Measurements from ENCODE around the gene AOPEP.

The AOPEP gene

DNA sequence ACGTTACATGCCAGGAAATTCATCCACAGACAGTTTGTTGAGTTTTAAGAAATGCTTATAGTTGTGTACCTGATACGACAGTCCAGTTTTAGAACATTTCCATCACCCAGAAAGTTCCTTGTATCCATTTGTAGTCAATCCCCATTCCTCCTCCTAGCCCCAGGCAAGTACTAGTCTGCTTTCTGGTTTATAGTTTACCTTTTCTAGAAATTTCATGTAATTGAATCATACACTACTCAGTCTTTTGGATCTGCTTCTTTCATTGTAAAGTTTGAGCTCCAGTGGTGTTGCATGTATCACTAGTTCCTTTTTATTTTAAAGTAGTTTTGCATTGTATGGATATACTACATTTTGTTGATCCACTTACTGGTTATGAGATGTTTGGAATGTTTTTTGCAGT is 291.2 kb downstream of the AOPEP start:
- TF ChIP-seq NFIC (IDR thresholded peaks at IDR 0.05) (no peak), CREB1 (IDR thresholded peaks at IDR 0.05; ENCODE audit: low read depth) (no peak), TAF1 (IDR thresholded peaks at IDR 0.05; ENCODE audit: low read depth) (no peak), EP300 (IDR thresholded peaks at IDR 0.05; ENCODE audit: borderline replicate concordance) (no peak), TEAD4 (IDR thresholded peaks at IDR 0.05) (no peak), TCF12 (IDR thresholded peaks at IDR 0.05; ENCODE audit: low read depth) (no peak), ZBTB7A (IDR thresholded peaks at IDR 0.05; ENCODE audit: low read depth) (no peak), YY1 (IDR thresholded peaks at IDR 0.05; ENCODE audit: low read depth) (no peak), RAD21 (IDR thresholded peaks at IDR 0.05; ENCODE audit: low read depth) (no peak), FOXM1 (IDR thresholded peaks at IDR 0.05; ENCODE audit: borderline replicate concordance, low read depth) (no peak), EGR1 (IDR thresholded peaks at IDR 0.05) (no peak), CEBPB (IDR thresholded peaks at IDR 0.05) (no peak)
- TF ChIP-seq, protein P1, sequence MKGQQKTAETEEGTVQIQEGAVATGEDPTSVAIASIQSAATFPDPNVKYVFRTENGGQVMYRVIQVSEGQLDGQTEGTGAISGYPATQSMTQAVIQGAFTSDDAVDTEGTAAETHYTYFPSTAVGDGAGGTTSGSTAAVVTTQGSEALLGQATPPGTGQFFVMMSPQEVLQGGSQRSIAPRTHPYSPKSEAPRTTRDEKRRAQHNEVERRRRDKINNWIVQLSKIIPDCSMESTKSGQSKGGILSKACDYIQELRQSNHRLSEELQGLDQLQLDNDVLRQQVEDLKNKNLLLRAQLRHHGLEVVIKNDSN (IDR thresholded peaks at IDR 0.05), result no peak
- TF ChIP-seq, protein P2, sequence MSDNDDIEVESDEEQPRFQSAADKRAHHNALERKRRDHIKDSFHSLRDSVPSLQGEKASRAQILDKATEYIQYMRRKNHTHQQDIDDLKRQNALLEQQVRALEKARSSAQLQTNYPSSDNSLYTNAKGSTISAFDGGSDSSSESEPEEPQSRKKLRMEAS (IDR thresholded peaks at IDR 0.05), result no peak
- TF ChIP-seq, protein P3, sequence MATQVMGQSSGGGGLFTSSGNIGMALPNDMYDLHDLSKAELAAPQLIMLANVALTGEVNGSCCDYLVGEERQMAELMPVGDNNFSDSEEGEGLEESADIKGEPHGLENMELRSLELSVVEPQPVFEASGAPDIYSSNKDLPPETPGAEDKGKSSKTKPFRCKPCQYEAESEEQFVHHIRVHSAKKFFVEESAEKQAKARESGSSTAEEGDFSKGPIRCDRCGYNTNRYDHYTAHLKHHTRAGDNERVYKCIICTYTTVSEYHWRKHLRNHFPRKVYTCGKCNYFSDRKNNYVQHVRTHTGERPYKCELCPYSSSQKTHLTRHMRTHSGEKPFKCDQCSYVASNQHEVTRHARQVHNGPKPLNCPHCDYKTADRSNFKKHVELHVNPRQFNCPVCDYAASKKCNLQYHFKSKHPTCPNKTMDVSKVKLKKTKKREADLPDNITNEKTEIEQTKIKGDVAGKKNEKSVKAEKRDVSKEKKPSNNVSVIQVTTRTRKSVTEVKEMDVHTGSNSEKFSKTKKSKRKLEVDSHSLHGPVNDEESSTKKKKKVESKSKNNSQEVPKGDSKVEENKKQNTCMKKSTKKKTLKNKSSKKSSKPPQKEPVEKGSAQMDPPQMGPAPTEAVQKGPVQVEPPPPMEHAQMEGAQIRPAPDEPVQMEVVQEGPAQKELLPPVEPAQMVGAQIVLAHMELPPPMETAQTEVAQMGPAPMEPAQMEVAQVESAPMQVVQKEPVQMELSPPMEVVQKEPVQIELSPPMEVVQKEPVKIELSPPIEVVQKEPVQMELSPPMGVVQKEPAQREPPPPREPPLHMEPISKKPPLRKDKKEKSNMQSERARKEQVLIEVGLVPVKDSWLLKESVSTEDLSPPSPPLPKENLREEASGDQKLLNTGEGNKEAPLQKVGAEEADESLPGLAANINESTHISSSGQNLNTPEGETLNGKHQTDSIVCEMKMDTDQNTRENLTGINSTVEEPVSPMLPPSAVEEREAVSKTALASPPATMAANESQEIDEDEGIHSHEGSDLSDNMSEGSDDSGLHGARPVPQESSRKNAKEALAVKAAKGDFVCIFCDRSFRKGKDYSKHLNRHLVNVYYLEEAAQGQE (IDR thresholded peaks at IDR 0.05; ENCODE audit: low read depth), result no peak

DNA sequence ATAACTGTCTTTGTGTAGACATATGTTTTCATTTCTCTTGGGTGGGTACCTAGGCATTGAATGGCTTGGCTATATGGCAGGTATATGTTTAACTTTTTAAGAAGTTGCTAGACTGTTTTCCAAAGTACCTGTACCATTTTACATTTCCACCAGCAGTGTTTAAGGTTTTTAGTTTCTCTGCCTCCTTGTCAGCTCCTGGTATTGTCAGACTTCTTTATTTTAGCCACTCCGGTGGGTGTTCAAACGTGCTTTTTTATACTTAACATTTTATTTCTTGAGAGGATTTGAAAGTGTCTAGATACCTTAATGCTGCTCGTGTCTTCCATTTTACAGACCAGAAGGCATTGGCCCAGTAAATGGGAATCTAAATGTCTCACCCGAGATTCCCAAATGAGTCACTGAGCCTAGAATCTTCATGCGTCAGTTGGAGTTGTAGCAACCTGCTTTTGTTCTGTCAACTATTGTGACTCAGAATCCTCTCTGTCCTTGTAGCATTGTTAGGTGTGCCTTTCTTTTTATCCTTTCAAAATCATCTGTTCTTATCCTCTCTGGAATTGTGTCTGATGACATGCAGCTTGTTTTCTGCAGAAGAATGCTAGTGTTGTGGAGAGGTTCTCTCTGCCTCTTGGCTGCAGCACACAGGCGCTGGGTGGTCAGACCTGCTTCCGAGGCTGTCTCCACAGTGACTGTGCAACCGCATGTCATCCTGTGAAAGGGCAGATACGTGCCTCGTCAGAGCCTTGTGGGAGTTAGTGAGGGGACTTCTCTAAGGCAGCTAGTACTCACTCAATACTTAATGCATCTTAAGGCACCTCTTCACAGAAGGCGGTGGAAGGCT is 291.8 kb downstream of the AOPEP start:
- TF ChIP-seq TAF1 (IDR thresholded peaks at IDR 0.05; ENCODE audit: low read depth) (no peak), TCF12 (IDR thresholded peaks at IDR 0.05; ENCODE audit: low read depth) (no peak), EGR1 (IDR thresholded peaks at IDR 0.05) (no peak), CREB1 (IDR thresholded peaks at IDR 0.05; ENCODE audit: low read depth) (no peak), FOXM1 (IDR thresholded peaks at IDR 0.05; ENCODE audit: borderline replicate concordance, low read depth) (no peak), TEAD4 (IDR thresholded peaks at IDR 0.05) (no peak), RAD21 (IDR thresholded peaks at IDR 0.05; ENCODE audit: low read depth) (no peak), NFIC (IDR thresholded peaks at IDR 0.05) (no peak), ZBTB7A (IDR thresholded peaks at IDR 0.05; ENCODE audit: low read depth) (no peak), EP300 (IDR thresholded peaks at IDR 0.05; ENCODE audit: borderline replicate concordance) (no peak), CEBPB (IDR thresholded peaks at IDR 0.05) (no peak), YY1 (IDR thresholded peaks at IDR 0.05; ENCODE audit: low read depth) (no peak)
- TF ChIP-seq, protein P1 (IDR thresholded peaks at IDR 0.05), result no peak
- TF ChIP-seq, protein P3 (IDR thresholded peaks at IDR 0.05; ENCODE audit: low read depth), result no peak
- TF ChIP-seq, protein P2 (IDR thresholded peaks at IDR 0.05), result no peak

DNA sequence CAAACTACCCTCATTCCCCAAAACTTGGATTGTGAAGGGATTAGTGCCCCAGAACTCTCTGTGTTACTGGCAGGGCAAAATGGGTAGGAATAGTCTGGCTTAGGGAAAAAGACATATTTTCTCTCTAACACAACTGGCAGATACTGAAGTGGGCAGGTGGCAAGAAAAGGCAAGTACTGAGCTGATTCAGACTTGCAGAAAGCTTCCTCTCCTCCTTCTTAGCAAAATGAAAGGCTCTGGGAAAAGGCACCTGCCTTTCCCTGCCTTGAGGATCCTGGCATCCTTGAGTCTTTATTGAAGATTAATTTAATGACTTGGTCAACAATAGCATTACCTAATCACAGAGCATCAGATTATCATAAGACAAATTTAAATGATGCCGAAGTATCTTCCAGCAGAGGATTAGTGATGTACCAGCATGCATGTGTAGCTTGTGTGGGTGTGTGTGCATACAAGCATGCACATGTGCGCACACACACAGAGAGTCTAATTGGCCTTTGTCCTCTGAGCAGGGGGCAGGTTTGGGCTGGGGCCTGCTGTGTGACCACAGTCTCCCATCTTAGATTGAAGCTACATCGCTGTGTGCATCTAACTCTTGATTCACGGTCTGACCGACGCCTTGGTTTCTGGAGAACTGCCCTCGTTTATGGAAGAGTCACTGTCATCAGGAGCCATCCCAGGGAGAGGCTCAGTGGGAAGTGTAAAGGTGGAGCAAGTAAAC is 294.8 kb downstream of the AOPEP start:
- no peak for TF ChIP-seq CREB1 (IDR thresholded peaks at IDR 0.05; ENCODE audit: low read depth)
- no peak for TF ChIP-seq EP300 (IDR thresholded peaks at IDR 0.05; ENCODE audit: borderline replicate concordance)
- TF ChIP-seq TCF12 (IDR thresholded peaks at IDR 0.05; ENCODE audit: low read depth), result no peak
- TF ChIP-seq TEAD4 (IDR thresholded peaks at IDR 0.05), result no peak
- TF ChIP-seq ZBTB7A (IDR thresholded peaks at IDR 0.05; ENCODE audit: low read depth), result no peak

DNA sequence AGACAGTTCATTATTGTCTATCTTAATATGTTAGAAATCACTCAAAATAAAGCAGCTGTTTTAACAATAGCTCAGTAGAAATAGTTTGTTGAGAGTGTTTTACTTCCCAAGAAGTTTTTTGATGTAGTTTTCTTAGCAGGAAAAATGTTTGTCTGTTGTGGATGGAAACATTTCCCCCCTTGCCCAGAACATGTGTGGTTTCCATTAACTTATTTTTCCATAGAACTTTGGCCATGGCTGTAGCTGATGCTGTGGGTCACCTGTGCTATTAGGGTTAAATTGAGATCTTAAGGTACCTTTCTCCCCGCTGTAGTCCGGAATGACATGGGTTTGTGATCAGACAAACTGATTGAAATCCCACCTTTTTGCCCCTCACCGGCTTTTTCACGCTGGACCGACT is 296.2 kb downstream of the AOPEP start:
- no peak for TF ChIP-seq YY1 (IDR thresholded peaks at IDR 0.05; ENCODE audit: low read depth)
- TF ChIP-seq, protein P3 (IDR thresholded peaks at IDR 0.05; ENCODE audit: low read depth), result no peak
- TF ChIP-seq RAD21 (IDR thresholded peaks at IDR 0.05; ENCODE audit: low read depth), result no peak
- no peak for TF ChIP-seq CREB1 (IDR thresholded peaks at IDR 0.05; ENCODE audit: low read depth)
- TF ChIP-seq ZBTB7A (IDR thresholded peaks at IDR 0.05; ENCODE audit: low read depth), result no peak
- TF ChIP-seq EGR1 (IDR thresholded peaks at IDR 0.05), result no peak
- TF ChIP-seq FOXM1 (IDR thresholded peaks at IDR 0.05; ENCODE audit: borderline replicate concordance, low read depth), result no peak
- no peak for TF ChIP-seq TEAD4 (IDR thresholded peaks at IDR 0.05)
- TF ChIP-seq EP300 (IDR thresholded peaks at IDR 0.05; ENCODE audit: borderline replicate concordance), result no peak
- TF ChIP-seq NFIC (IDR thresholded peaks at IDR 0.05), result no peak
- no peak for TF ChIP-seq TAF1 (IDR thresholded peaks at IDR 0.05; ENCODE audit: low read depth)
- TF ChIP-seq, protein P1 (IDR thresholded peaks at IDR 0.05), result no peak
- TF ChIP-seq CEBPB (IDR thresholded peaks at IDR 0.05), result no peak
